Karpas-422 (cell line): ENCODE measurements around the gene RHOH. TPM values are rescaled to one million over a fixed set of nuclear protein-coding genes. Genes with fewer than 3 reads are reported as not detected.

ENCODE experiments used
- total RNA-seq: library from RNA; depleted of rRNA; stranded (reverse); fragments of >200 nt; shearing (Covaris generic); gene quantifications from 2 replicates; pipeline ENCODE4 v1.2.3, GENCODE V29; 2014; ENCODE audit warnings: low replicate concordance; rRNA removed

RHOH gene
- total RNA-seq, 1 experiment from 2014 or later = 68.4 TPM

Other genes with a start within 250 kb of the RHOH start
- 66.2 and 96.6 TPM in 2 replicates for gene PDS5A, start 219.1 kb upstream of the RHOH start, total RNA-seq
- 14.7 and 20.7 TPM in 2 replicates for gene N4BP2, start 140.2 kb upstream of the RHOH start, total RNA-seq
- gene CHRNA9, start 138.3 kb downstream of the RHOH start, total RNA-seq = 0.15 and 0.25 TPM in 2 replicates